Measurements from ENCODE around the gene RLF.

GRCh38 chr1:40210511-40211204, 49.5 kb downstream of the RLF start:
- TF ChIP-seq POLR2A (IDR thresholded peaks at IDR 0.05) (no peak), CTCF (IDR thresholded peaks at IDR 0.05) (no peak)

Measured in esophagus squamous epithelium (tissue), 4 donors.